ENCODE results near the gene PTPRC. TPM values are rescaled to one million over a fixed set of nuclear protein-coding genes. Genes with fewer than 3 reads are reported as not detected.

The PTPRC gene
- polyA plus RNA-seq, 1 donor from 2014 or later, result 744 TPM

Other genes starting within 250 kb of the PTPRC start
- gene ATP6V1G3, start 98.4 kb upstream of the PTPRC start, polyA plus RNA-seq, result not detected